Hepatocyte (in vitro differentiated cells): ENCODE data around the gene DAB2IP.

Experiments
- CTCF ChIP-seq: fragments of 200-600 bp; sonication (generic); IDR thresholded peaks from 2 replicates; pipeline ENCODE4 v1.5.1; 2016; ENCODE audit warnings: antibody characterized with exemption, mild to moderate bottlenecking; ENCODE audit not compliant: poor library complexity
- EZH2 ChIP-seq: fragments of 200-600 bp; sonication (generic); IDR thresholded peaks from 2 replicates; pipeline ENCODE4 v1.6.1; 2016; ENCODE audit warnings: antibody characterized with exemption, mild to moderate bottlenecking, borderline replicate concordance
- EZH2phosphoT487 ChIP-seq: fragments of 200-600 bp; sonication (generic); IDR thresholded peaks from one replicate; pipeline ENCODE4 v1.6.1; 2018; ENCODE audit warnings: antibody characterized with exemption, mild to moderate bottlenecking, low read depth, moderate library complexity; ENCODE audit not compliant: unreplicated experiment, severe bottlenecking

- TF ChIP-seq CTCF: no peak
- no peak for TF ChIP-seq EZH2
- TF ChIP-seq EZH2phosphoT487: no peak
Measured at GRCh38 chr9:121640491-121641223, 10.8 kb upstream of the DAB2IP start.
